Measurements from ENCODE around the gene PLA2R1. TPM values are rescaled to one million over a fixed set of nuclear protein-coding genes. Genes with fewer than 3 reads are reported as not detected.

The PLA2R1 gene
- total and polyA plus RNA-seq, 2 of the 4 experiments (the other 2 are of a cell fraction), result 0.43 to 0.54 TPM

DNA sequence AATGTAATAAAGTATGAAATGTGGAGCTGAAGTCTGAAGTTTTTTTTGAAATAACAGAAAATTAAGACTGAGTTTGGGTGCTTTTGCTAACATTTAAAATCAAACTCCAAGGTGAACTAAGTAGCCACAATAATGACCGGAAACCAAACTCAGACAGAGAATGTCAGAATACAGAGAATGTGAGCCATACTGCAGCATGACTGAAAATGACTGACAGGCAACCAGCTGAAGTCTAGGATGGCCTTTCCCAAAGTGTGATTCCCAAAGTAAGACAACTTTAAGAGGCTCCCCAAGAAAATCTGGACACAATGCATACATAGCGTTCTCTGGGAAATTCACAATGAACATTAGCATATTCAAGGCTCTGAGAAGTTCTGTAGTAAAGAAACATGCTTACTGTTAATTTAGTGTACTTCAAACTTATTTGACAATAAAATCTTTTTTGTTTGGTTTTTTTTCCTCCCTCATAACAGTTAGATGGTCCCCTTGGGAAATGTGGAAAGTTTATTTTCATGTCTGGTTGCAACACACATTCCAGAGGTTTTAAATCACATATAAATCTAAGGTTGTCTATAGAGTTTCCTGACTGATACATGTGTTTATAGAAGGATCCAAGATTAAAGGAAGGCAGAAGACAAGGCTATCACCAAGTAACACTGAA is 28.6 kb downstream of the PLA2R1 start:
- H2BK120ac ChIP-seq (ENCODE audit: low read depth, low read length), result no peak overlapping the region
- peak overlapping the region; percentile 62; the same call in 1 of the 2 replicates for H2BK20ac ChIP-seq (ENCODE audit: low read depth, low read length)
- no peak overlapping the region for H3K4me3 ChIP-seq (ENCODE audit: insufficient read depth, low read depth, low read length)
- H3K4me1 ChIP-seq (ENCODE audit: control insufficient read depth, insufficient read depth, low read length), result peaks cover 2% of the 10 kb centered on the region; the same call in 1 of the 2 replicates
- no peak overlapping the region for H3K56ac ChIP-seq (ENCODE audit: extremely low read depth, insufficient read depth, low read length)
- dilution Hi-C loops (cut with HindIII; ENCODE audit: low sequenced_read_pairs, unreplicated experiment), result no loop called here
- H3K9ac ChIP-seq (ENCODE audit: low read depth, low read length), result no peak overlapping the region
- no peaks in the 10 kb centered on the region for H3K36me3 ChIP-seq (ENCODE audit: control insufficient read depth, insufficient read depth, low read length)
- no peak overlapping the region for H3K23ac ChIP-seq (ENCODE audit: low read depth, low read length)
- peaks cover 8% of the 10 kb centered on the region for H3K27me3 ChIP-seq (ENCODE audit: control insufficient read depth, insufficient read depth, low read length)
- no TSS peak for BruUV-seq (replicated peaks)
- DNase-seq (peak; percentile 20), ATAC-seq (ENCODE audit: low read depth) (peak; percentile 35)
- H2BK5ac ChIP-seq (ENCODE audit: low read depth, low read length, poor library complexity, severe bottlenecking), result no peak overlapping the region
- CTCF ChIA-PET, result no interaction called here
- no peaks in the 10 kb centered on the region for H4K20me1 ChIP-seq (ENCODE audit: insufficient read depth, low read length)
- WGBS, 2 experiments (ENCODE audit: extremely low coverage in 2 of 2, insufficient read length in 1 of 2), result no CpG with 5 or more reads among the region's 2 CpGs
- peaks cover 5% of the 10 kb centered on the region for H3K9me1 ChIP-seq (ENCODE audit: insufficient read depth, low read length)
- H4K5ac ChIP-seq (ENCODE audit: low read depth, low read length), result no peak overlapping the region
- POLR2A ChIA-PET (ENCODE audit: unreplicated experiment), result no interaction called here
- no peaks in the 10 kb centered on the region for H3K9me3 ChIP-seq (ENCODE audit: control insufficient read depth, insufficient read depth, low read length)
- H4K91ac ChIP-seq (ENCODE audit: insufficient read depth, low read depth, low read length), result no peak overlapping the region; the same call in 1 of the 2 replicates
- intact Hi-C loops (cut with micrococcal nuclease), result no loop called here
- no peak overlapping the region for H4K8ac ChIP-seq (ENCODE audit: low read depth in 2 of 2, low read length in 2 of 2)
- H2AFZ ChIP-seq (replicated peaks; ENCODE audit: low read length, poor library complexity), result no peak overlapping the region
- no peak overlapping the region for H3K4me2 ChIP-seq (ENCODE audit: low read depth, low read length)
- H3K27ac ChIP-seq (ENCODE audit: insufficient read depth, low read length), result no peak overlapping the region
- no peaks in the 10 kb centered on the region for H3K79me1 ChIP-seq (ENCODE audit: low read depth in 1 of 2, low read length in 2 of 2)
- peak overlapping the region; percentile 76 for H3K4ac ChIP-seq (ENCODE audit: low read depth, low read length)
- TF ChIP-seq CEBPB (IDR thresholded peaks at IDR 0.05; ENCODE audit: low read depth, low read length) (peak; percentile 46; the same call in 1 of the 2 replicates), NFE2L2 (IDR thresholded peaks at IDR 0.05; ENCODE audit: low read depth, low read length) (no peak), CHD1 (IDR thresholded peaks at IDR 0.05; ENCODE audit: low read depth, low read length) (no peak)
- H2AK5ac ChIP-seq (ENCODE audit: low read depth, low read length), result no peak overlapping the region
- no peak overlapping the region for H2BK15ac ChIP-seq (ENCODE audit: low read depth, low read length)
- no peak overlapping the region for H2AK9ac ChIP-seq (replicated peaks; ENCODE audit: low read depth, low read length, poor library complexity)
- no peak overlapping the region for H3K14ac ChIP-seq (replicated peaks; ENCODE audit: low read depth, low read length)
- in situ Hi-C loops (cut with MboI; ENCODE audit: low sequenced_read_pairs), result no loop called here
- H3K18ac ChIP-seq (ENCODE audit: low read depth, low read length), result no peak overlapping the region
